H1 (cell line): ENCODE measurements around the gene TMIGD2. TPM values are rescaled to one million over a fixed set of nuclear protein-coding genes. Genes with fewer than 3 reads are reported as not detected.

Source experiments
- CTCF ChIA-PET: fragments of 300-600 bp; sonication (Branson Sonifier 250); formaldehyde crosslinking; loops from one replicate; lab custom pipeline; 2021; ENCODE audit not compliant: partially characterized antibody; lab: Charles Lee
- POLR2A ChIA-PET: fragments of 300-600 bp; sonication (Branson Sonifier 250); formaldehyde crosslinking; loops from one replicate; lab custom pipeline; 2021; ENCODE audit warnings: inconsistent platforms; ENCODE audit not compliant: partially characterized antibody; lab: Charles Lee
- DNase-seq, 2 experiments: peaks; one replicate each; pipeline versions ENCODE4 v3.0.0 to v3.0.0-alpha.2; 2010 to 2022; ENCODE audit warnings: low spot score in 2 of 2, low read depth in 1 of 2, mixed read lengths in 1 of 2
- FAIRE-seq: peaks from 2 replicates; lab custom pipeline; 2011; peaks lifted over from hg19 to GRCh38; lab: Jason Lieb, UNC
- H2AFZ ChIP-seq: 2 replicates; pipeline ENCODE4 v1.8.1; 2012; ENCODE audit warnings: low read length, inconsistent platforms
- H2AK5ac ChIP-seq: 2 replicates; pipeline ENCODE4 v1.6.1; 2013; ENCODE audit warnings: low read depth, low read length
- H2BK120ac ChIP-seq: replicated peaks from 2 replicates; pipeline ENCODE3; 2013; ENCODE audit warnings: low read depth, low read length, inconsistent platforms
- H2BK12ac ChIP-seq: 2 replicates; pipeline ENCODE4 v1.6.1; 2013; ENCODE audit warnings: low read depth, low read length
- H2BK15ac ChIP-seq: 2 replicates; pipeline ENCODE4 v1.6.1; 2013; ENCODE audit warnings: low read length
- H2BK20ac ChIP-seq: 2 replicates; pipeline ENCODE4 v1.6.1; 2013; ENCODE audit warnings: low read length
- H2BK5ac ChIP-seq: 2 replicates; pipeline ENCODE4 v1.6.1; 2013; ENCODE audit warnings: low read depth, low read length
- H3K14ac ChIP-seq: 2 replicates; pipeline ENCODE4 v1.6.1; 2013; ENCODE audit warnings: inconsistent platforms; ENCODE audit not compliant: insufficient read length
- H3K18ac ChIP-seq: 2 replicates; pipeline ENCODE4 v1.6.1; 2013; ENCODE audit warnings: low read length; ENCODE audit errors: extremely low read depth
- H3K23ac ChIP-seq: 2 replicates; pipeline ENCODE4 v1.6.1; 2013; ENCODE audit warnings: inconsistent platforms; ENCODE audit not compliant: insufficient read length
- H3K23me2 ChIP-seq: 2 replicates; pipeline ENCODE4 v1.6.1; 2013; ENCODE audit warnings: low read depth, low read length
- H3K27ac ChIP-seq: 2 replicates; pipeline ENCODE4 v1.6.1; 2011; ENCODE audit warnings: low read depth, low read length, inconsistent platforms
- H3K27me3 ChIP-seq, 4 experiments: replicated peaks in 1 of 4; 1 replicate in 1 of 4; 2 replicates in 3 of 4; pipeline versions ENCODE4 v1.6.1 to v1.8.1; 2011 to 2013; ENCODE audit warnings: low read length in 3 of 4, mild to moderate bottlenecking in 3 of 4, inconsistent platforms in 2 of 4, mixed read lengths in 2 of 4, moderate library complexity in 1 of 4; ENCODE audit not compliant: control insufficient read depth in 3 of 4, insufficient read depth in 3 of 4; ENCODE audit errors: extremely low read depth in 1 of 4
- H3K36me3 ChIP-seq, 4 experiments: 2 replicates each; pipeline versions ENCODE4 v1.6.1 to v1.8.1; 2011 to 2013; ENCODE audit warnings: mild to moderate bottlenecking in 4 of 4, low read length in 3 of 4, moderate library complexity in 2 of 4, control low read depth in 1 of 4, inconsistent platforms in 1 of 4; ENCODE audit not compliant: insufficient read depth in 4 of 4, control insufficient read depth in 2 of 4
- H3K4ac ChIP-seq: replicated peaks from 2 replicates; pipeline ENCODE3; 2013; ENCODE audit warnings: low read length, low read depth, mixed read lengths, inconsistent platforms; ENCODE audit not compliant: insufficient read length
- H3K4me1 ChIP-seq, 4 experiments: replicated peaks in 1 of 4; 1 replicate in 1 of 4; 2 replicates in 3 of 4; pipeline versions ENCODE4 v1.6.1 to v1.8.1; 2011 to 2013; ENCODE audit warnings: low read length in 3 of 4, inconsistent platforms in 2 of 4, mixed read lengths in 1 of 4; ENCODE audit not compliant: insufficient read depth in 4 of 4, control insufficient read depth in 3 of 4
- H3K4me2 ChIP-seq, 2 experiments: 2 replicates each; pipeline versions ENCODE4 v1.6.1 to v1.8.1; 2011 to 2013; ENCODE audit warnings: low read depth in 2 of 2, low read length in 2 of 2, control low read depth in 1 of 2, inconsistent platforms in 1 of 2, mild to moderate bottlenecking in 1 of 2; ENCODE audit not compliant: insufficient read depth in 1 of 2
- H3K4me3 ChIP-seq, 4 experiments: fragments of 200-600, 300-600 bp in 1 of 4; sonication (generic), shearing (Covaris generic), sonication (Bioruptor Twin) in 1 of 4; 2 replicates each; pipeline versions ENCODE4 v1.5.1 to v1.8.1; 2011 to 2016; ENCODE audit warnings: low read length in 4 of 4, low read depth in 3 of 4, control low read depth in 2 of 4, inconsistent platforms in 2 of 4, mild to moderate bottlenecking in 2 of 4, mixed read lengths in 1 of 4, moderate library complexity in 1 of 4; ENCODE audit not compliant: insufficient read depth in 2 of 4; ENCODE audit errors: extremely low read depth in 1 of 4
- H3K56ac ChIP-seq: replicated peaks from 2 replicates; pipeline ENCODE3; 2013; ENCODE audit warnings: low read depth, mild to moderate bottlenecking, mixed read lengths, low read length, inconsistent platforms; ENCODE audit not compliant: insufficient read length
- H3K79me1 ChIP-seq: 2 replicates; pipeline ENCODE4 v1.6.1; 2013; ENCODE audit warnings: low read depth, low read length, control low read depth
- H3K79me2 ChIP-seq, 2 experiments: 2 replicates each; pipeline versions ENCODE4 v1.6.1 to v1.8.1; 2012 to 2013; ENCODE audit warnings: low read length in 2 of 2, mild to moderate bottlenecking in 2 of 2, inconsistent platforms in 1 of 2; ENCODE audit not compliant: insufficient read depth in 2 of 2, control insufficient read depth in 1 of 2
- H3K9ac ChIP-seq, 4 experiments: replicated peaks in 1 of 4; 1 replicate in 1 of 4; 2 replicates in 3 of 4; pipeline versions ENCODE4 v1.6.1 to v1.8.1; 2011 to 2013; ENCODE audit warnings: low read depth in 3 of 4, low read length in 3 of 4, control low read depth in 2 of 4, mild to moderate bottlenecking in 2 of 4, moderate library complexity in 2 of 4, inconsistent platforms in 1 of 4; ENCODE audit errors: extremely low read depth in 1 of 4
- H3K9me3 ChIP-seq, 2 experiments: 2 replicates each; pipeline versions ENCODE4 v1.6.1 to v1.8.1; 2012 to 2013; ENCODE audit warnings: mild to moderate bottlenecking in 2 of 2, moderate library complexity in 2 of 2, control low read depth in 1 of 2, inconsistent platforms in 1 of 2, low read depth in 1 of 2, low read length in 1 of 2, mixed read lengths in 1 of 2; ENCODE audit not compliant: insufficient read depth in 2 of 2
- H4K20me1 ChIP-seq, 2 experiments: replicated peaks in 1 of 2; 2 replicates each; pipeline versions ENCODE3 to v1.8.1; 2011 to 2013; ENCODE audit warnings: inconsistent platforms in 2 of 2, low read length in 2 of 2, mild to moderate bottlenecking in 1 of 2; ENCODE audit not compliant: insufficient read depth in 2 of 2, control insufficient read depth in 1 of 2
- H4K5ac ChIP-seq: 2 replicates; pipeline ENCODE4 v1.6.1; 2013; ENCODE audit warnings: low read length, low read depth, mixed read lengths, inconsistent platforms; ENCODE audit not compliant: insufficient read length
- H4K8ac ChIP-seq: 2 replicates; pipeline ENCODE4 v1.8.0; 2013; ENCODE audit warnings: mild to moderate bottlenecking, moderate library complexity, low read length, inconsistent platforms; ENCODE audit not compliant: insufficient read depth; ENCODE audit errors: extremely low read depth
- H4K91ac ChIP-seq: replicated peaks from 2 replicates; pipeline ENCODE3; 2013; ENCODE audit warnings: low read length, mixed read lengths, inconsistent platforms; ENCODE audit not compliant: insufficient read length
- BACH1 ChIP-seq: IDR thresholded peaks from 2 replicates; pipeline ENCODE4 v1.6.1; 2012; ENCODE audit warnings: low read length, improper control_type of control experiment
- BCL11A ChIP-seq, 2 experiments: IDR thresholded peaks; one replicate each; pipeline ENCODE4 v1.6.1; 2011; ENCODE audit warnings: low read depth in 2 of 2, low read length in 2 of 2, mild to moderate bottlenecking in 2 of 2
- CBX5 ChIP-seq: fragments of 300-800, 300-1000 bp; sonication (generic); IDR thresholded peaks from 2 replicates; pipeline ENCODE4 v1.7.1; 2016; ENCODE audit warnings: antibody characterized with exemption, low read length, low read depth
- CBX8 ChIP-seq: fragments of 300-800, 300-1000 bp; sonication (generic); IDR thresholded peaks from 2 replicates; pipeline ENCODE4 v1.7.1; 2016; ENCODE audit warnings: low read depth, low read length, borderline replicate concordance
- CREB1 ChIP-seq: IDR thresholded peaks from 2 replicates; pipeline ENCODE4 v1.6.1; 2012; ENCODE audit warnings: inconsistent platforms
- CTBP2 ChIP-seq: IDR thresholded peaks from 2 replicates; pipeline ENCODE4 v1.7.0; 2011; ENCODE audit warnings: borderline replicate concordance, mild to moderate bottlenecking, moderate library complexity, mixed read lengths, low read length; ENCODE audit not compliant: insufficient read depth, insufficient read length
- EP300 ChIP-seq, 2 experiments: IDR thresholded peaks; 1 replicate in 1 of 2; 2 replicates in 1 of 2; pipeline ENCODE4 v1.6.1; 2011 to 2012; ENCODE audit warnings: low read depth in 2 of 2, low read length in 2 of 2, mild to moderate bottlenecking in 2 of 2, borderline replicate concordance in 1 of 2, inconsistent platforms in 1 of 2, moderate library complexity in 1 of 2
- EZH2 ChIP-seq: fragments of 200-600 bp; sonication (generic); IDR thresholded peaks from 2 replicates; pipeline ENCODE4 v1.7.1; 2012; ENCODE audit warnings: low read depth, mild to moderate bottlenecking, moderate library complexity, low read length, inconsistent platforms; ENCODE audit not compliant: severe bottlenecking
- JUN ChIP-seq: IDR thresholded peaks from 2 replicates; pipeline ENCODE4 v1.6.1; 2011; ENCODE audit warnings: low read depth, mild to moderate bottlenecking, improper control_type of control experiment, low read length
- KDM4A ChIP-seq: IDR thresholded peaks from one replicate; pipeline ENCODE4 v1.7.1; 2012; ENCODE audit warnings: low read depth, mild to moderate bottlenecking, moderate library complexity, low read length, inconsistent platforms; ENCODE audit not compliant: severe bottlenecking
- POLR2A ChIP-seq, 2 experiments: IDR thresholded peaks; 1 replicate in 1 of 2; 2 replicates in 1 of 2; pipeline ENCODE4 v1.6.1; 2011; ENCODE audit warnings: low read depth in 2 of 2, low read length in 2 of 2, mild to moderate bottlenecking in 2 of 2; ENCODE audit errors: control extremely low read depth in 1 of 2
- RXRA ChIP-seq: IDR thresholded peaks from 2 replicates; pipeline ENCODE4 v1.6.1; 2011; ENCODE audit warnings: low read depth, mild to moderate bottlenecking, low read length, moderate library complexity; ENCODE audit not compliant: insufficient read depth
- SRF ChIP-seq: IDR thresholded peaks from 2 replicates; pipeline ENCODE4 v1.6.1; 2011; ENCODE audit warnings: mild to moderate bottlenecking, low read depth, low read length, moderate library complexity
- YY1 ChIP-seq: IDR thresholded peaks from 2 replicates; pipeline ENCODE4 v1.6.1; 2011; ENCODE audit warnings: low read depth, mild to moderate bottlenecking, low read length
- ZNF274 ChIP-seq: IDR thresholded peaks from 2 replicates; pipeline ENCODE4 v1.7.0; 2012; ENCODE audit warnings: low read length, borderline replicate concordance; ENCODE audit errors: extremely low read depth
- WGBS, 2 experiments: shearing (Covaris generic) in 1 of 2; methylation state at CpG; one replicate each; pipeline versions ENCODE4 v1.1.6 to v1.1.7; 2013 to 2015; ENCODE audit warnings: low lambda C conversion rate in 2 of 2, mixed read lengths in 2 of 2, inconsistent platforms in 1 of 2, low coverage in 1 of 2, missing lambda C conversion rate in 1 of 2; ENCODE audit not compliant: insufficient replicate concordance in 2 of 2, insufficient coverage in 1 of 2, insufficient read length in 1 of 2; ENCODE audit errors: extremely low coverage in 1 of 2, missing lambda C conversion rate in 1 of 2; 5-methylcytosine and 5-hydroxymethylcytosine counted together
- polyA plus RNA-seq, 7 experiments: library from polyadenylated mRNA; depleted of rRNA in 3 of 7; stranded (reverse) in 5 of 7; unstranded in 2 of 7; fragments of >200 nt in 5 of 7; fragments of 200-250 nt in 2 of 7; gene quantifications; 1 replicate in 5 of 7; 2 replicates in 1 of 7; 4 replicates in 1 of 7; pipeline versions ENCODE4 v1.2.1 to v1.2.3, GENCODE V29; 2011 to 2013; ENCODE audit warnings: missing spikeins in 2 of 7, mixed read lengths in 2 of 7
- total RNA-seq: library from RNA; stranded (reverse); fragmentation: NEBNext Ultra II Directional; extraction: Animal tissue kit (Norgen Biotek cat#: 25700); gene quantifications from 2 replicates; pipeline ENCODE4 v1.2.1, GENCODE V29; 2021

The TMIGD2 gene
- total and polyA plus RNA-seq, 2 of the 8 experiments (the other 6 are each of a cell fraction or from before 2014, with no cell fraction given): 0.39 to 0.41 TPM

- 96% methylated on average over 2 of the region's 2 CpGs; no CpG with 5 or more reads in 1 of the 2 experiments for WGBS, 2 experiments
- no peak overlapping the region for H3K4me2 ChIP-seq
- no peak for FAIRE-seq
- TF ChIP-seq KDM4A (no peak), CBX5 (no peak), JUN (no peak), POLR2A (IDR thresholded peaks at IDR 0.05; ENCODE audit: control extremely low read depth in 1 of 2, low read depth in 2 of 2, low read length in 2 of 2) (no peak), BACH1 (no peak), SRF (no peak), RXRA (no peak), YY1 (no peak), ZNF274 (no peak), CBX8 (no peak), BCL11A (IDR thresholded peaks at IDR 0.05; ENCODE audit: low read depth in 2 of 2, low read length in 2 of 2) (no peak), CREB1 (no peak), CTBP2 (no peak), EZH2 (no peak), EP300 (IDR thresholded peaks at IDR 0.05; ENCODE audit: borderline replicate concordance in 1 of 2, low read depth in 2 of 2, low read length in 2 of 2) (no peak)
Measured at GRCh38 chr19:4320419-4320818, 18.2 kb upstream of the TMIGD2 start.

More at GRCh38 chr19:4320419-4320818, 18.2 kb upstream of the TMIGD2 start:
- Histone ChIP-seq H3K23ac (no peak overlapping the region), H2AFZ (no peak overlapping the region), H3K79me1 (no peaks in the 10 kb centered on the region), H3K14ac (no peak overlapping the region), H2BK20ac (no peak overlapping the region), H3K4me3 (no peak overlapping the region), H3K56ac (no peak overlapping the region), H3K18ac (no peak overlapping the region), H3K27me3 (no peaks in the 10 kb centered on the region), H2BK120ac (no peak overlapping the region), H3K4ac (no peak overlapping the region), H3K23me2 (no peaks in the 10 kb centered on the region; the same call in 1 of the 2 replicates), H3K79me2 (no peaks in the 10 kb centered on the region), H3K4me1 (no peaks in the 10 kb centered on the region), H4K20me1 (peaks cover 3 to 4% of the 10 kb centered on the region in 2 experiments), H2BK5ac (no peak overlapping the region), H3K9me3 (peaks cover 0 to 4% of the 10 kb centered on the region in 2 experiments; a peak in 2 of 4 replicates), H4K91ac (no peak overlapping the region), H3K9ac (no peak overlapping the region), H2BK15ac (no peak overlapping the region), H3K27ac (no peak overlapping the region), H2AK5ac (no peak overlapping the region), H2BK12ac (no peak overlapping the region), H4K8ac (no peak overlapping the region), H3K36me3 (peaks cover 3 to 41% (median 15%) of the 10 kb centered on the region in 4 experiments; a peak in 7 of 8 replicates), H4K5ac (no peak overlapping the region)
- DNase-seq: no peak
- CTCF ChIA-PET: interaction anchor here (0.6 to 8.2 kb wide), 7 partner anchors 18 to 124 kb away, joined by 3 to 71 read pairs (median 3); partner anchors contain the start of genes SH3GL1 and STAP2
- POLR2A ChIA-PET: interaction anchor here (0.8 to 7.4 kb wide), 6 partner anchors 12 to 86 kb away, joined by 3 to 86 read pairs (median 4); partner anchors contain the start of genes FSD1 and MPND
